Skeletal muscle cell (primary cell): ENCODE data around the gene ABL2.
"Not testable (repeated sequence)": the region's sequence is repeated elsewhere in the genome, so short reads cannot be mapped to it uniquely, and the experiment has no call there.

Experiments used
- DNase-seq: peaks from one replicate; pipeline ENCODE4 v3.0.0-alpha.2; 2010; ENCODE audit warnings: low read depth
- H3K4me3 ChIP-seq: 2 replicates; pipeline ENCODE4 v1.5.1; 2011; ENCODE audit warnings: low read depth, mild to moderate bottlenecking, control low read depth, low read length, moderate library complexity

The ABL2 gene

GRCh38 chr1:179229214-179230140 is at the start of gene ABL2:
Gene ABL2 (minus strand): TSS chr1:179229677. CDS start chr1:179229397, 280 bp downstream.
- H3K4me3 ChIP-seq = peak within 1 kb of the TSS; percentile 86
- no peak for DNase-seq

DNA sequence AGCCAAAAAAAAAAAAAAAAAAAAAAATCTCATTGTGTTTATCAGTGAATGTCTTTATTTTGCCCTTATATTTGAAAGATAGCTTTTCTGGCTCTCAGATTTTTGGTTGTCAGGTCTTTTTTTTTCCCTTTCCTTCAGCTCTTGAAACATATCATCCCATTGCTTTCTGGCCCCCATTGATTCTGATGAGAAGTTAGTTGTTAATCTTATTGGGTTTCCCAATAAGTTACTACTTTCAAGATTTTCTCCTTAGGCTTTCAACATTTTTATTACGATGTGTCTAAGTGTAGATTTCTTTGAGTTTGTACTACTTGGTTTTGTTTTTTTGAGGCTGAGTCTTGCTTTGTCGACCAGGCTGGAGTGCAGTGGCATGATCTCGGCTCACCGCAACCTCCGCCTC is 49.4 kb upstream of the ABL2 start:
- no peak overlapping the region for H3K4me3 ChIP-seq
- DNase-seq = no peak

GRCh38 chr1:179274424-179274823 is 44.9 kb upstream of the ABL2 start:
- not testable (repeated sequence) for H3K4me3 ChIP-seq, DNase-seq

DNA sequence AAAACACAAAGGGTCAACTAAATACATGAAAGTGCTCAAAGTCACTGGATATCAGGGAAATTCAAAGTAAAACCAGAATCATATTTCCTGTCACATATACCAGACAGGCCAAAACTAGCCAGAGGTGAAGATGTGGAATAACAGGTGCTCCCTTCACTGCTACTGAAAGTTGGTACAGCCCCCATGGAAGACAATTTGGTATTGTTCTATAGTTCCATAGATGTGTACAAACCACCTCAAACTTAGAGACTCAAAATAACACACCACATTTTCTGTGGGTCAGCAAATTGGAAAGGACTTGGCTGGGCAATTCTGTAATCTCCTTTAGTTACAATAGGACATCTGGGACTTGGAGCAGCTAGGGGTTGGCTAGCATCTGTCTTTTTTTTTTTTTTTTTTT is 39.6 kb upstream of the ABL2 start:
- DNase-seq = no peak
- no peak overlapping the region for H3K4me3 ChIP-seq

DNA sequence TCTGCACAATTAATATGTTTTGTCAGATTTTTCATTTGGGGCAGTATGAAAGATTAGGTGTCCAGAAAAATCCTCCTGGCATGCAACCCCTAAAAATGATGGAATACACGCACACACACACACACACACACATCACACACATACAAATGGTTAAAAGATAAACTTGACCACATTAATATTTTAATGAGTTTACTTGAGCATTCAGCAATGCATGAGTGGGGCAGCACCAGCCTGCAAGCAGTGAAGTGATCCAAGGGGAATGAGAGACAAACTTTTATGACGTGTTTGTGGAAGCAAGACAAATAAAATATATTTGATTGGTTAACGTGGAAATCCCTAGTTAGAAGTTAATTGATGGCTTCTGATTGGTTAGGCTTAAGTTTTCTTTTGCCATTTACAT is 35.0 kb upstream of the ABL2 start:
- H3K4me3 ChIP-seq = no peak overlapping the region
- DNase-seq = no peak

DNA sequence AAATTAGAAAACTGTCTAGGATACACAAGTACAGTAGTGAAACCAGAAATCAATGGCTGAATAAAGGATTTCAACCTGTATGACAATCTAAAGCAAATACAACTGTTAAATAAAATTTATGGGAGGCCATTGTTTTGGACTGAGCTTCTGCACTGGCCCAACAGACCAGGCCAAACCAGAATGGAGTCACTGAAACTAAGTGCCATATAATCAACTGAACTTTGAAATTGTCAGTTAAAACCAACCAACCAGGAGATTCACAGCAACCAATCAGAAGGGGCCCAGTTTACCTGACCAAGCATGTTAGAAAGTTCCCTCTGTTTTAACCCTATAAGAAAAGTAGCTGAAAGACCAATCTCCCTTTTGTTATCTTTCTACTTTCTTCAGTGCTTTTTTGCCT is 33.6 kb upstream of the ABL2 start:
- DNase-seq = no peak
- H3K4me3 ChIP-seq = no peak overlapping the region

GRCh38 chr1:179262183-179262582 is 32.7 kb upstream of the ABL2 start:
- H3K4me3 ChIP-seq = no peak overlapping the region

GRCh38 chr1:179253286-179253972 is 24.0 kb upstream of the ABL2 start:
- DNase-seq = no peak
- H3K4me3 ChIP-seq = no peak overlapping the region

More at GRCh38 chr1:179262183-179262582, 32.7 kb upstream of the ABL2 start:
- DNase-seq = no peak

DNA sequence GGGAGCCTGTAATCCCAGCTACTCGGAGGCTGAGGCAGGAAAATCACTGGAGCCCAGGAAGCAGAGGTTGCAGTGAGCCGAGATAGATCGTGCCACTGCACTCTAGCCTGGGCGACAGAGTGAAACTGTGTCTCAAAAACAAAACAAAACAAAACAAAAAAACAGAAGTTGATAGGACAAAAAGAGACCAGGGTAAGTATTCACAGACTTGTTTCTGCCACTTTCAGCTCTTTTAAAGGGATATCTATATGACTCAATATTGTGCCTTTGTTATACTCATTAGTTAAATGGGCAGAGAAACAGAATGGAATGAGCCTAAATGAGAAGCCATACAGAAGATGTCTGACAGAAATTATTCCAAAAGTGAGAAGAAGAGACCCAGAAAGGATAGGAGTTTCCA is 23.1 kb upstream of the ABL2 start:
- H3K4me3 ChIP-seq = no peak overlapping the region
- DNase-seq = no peak

- DNase-seq = no peak
- H3K4me3 ChIP-seq = no peak overlapping the region
Observed at GRCh38 chr1:179251675-179252074, 22.2 kb upstream of the ABL2 start.

GRCh38 chr1:179247923-179248322 is 18.4 kb upstream of the ABL2 start:
- no peak for DNase-seq
- H3K4me3 ChIP-seq = no peak overlapping the region

- H3K4me3 ChIP-seq, DNase-seq: not testable (repeated sequence)
Observed at GRCh38 chr1:179245426-179245825, 15.9 kb upstream of the ABL2 start.

DNA sequence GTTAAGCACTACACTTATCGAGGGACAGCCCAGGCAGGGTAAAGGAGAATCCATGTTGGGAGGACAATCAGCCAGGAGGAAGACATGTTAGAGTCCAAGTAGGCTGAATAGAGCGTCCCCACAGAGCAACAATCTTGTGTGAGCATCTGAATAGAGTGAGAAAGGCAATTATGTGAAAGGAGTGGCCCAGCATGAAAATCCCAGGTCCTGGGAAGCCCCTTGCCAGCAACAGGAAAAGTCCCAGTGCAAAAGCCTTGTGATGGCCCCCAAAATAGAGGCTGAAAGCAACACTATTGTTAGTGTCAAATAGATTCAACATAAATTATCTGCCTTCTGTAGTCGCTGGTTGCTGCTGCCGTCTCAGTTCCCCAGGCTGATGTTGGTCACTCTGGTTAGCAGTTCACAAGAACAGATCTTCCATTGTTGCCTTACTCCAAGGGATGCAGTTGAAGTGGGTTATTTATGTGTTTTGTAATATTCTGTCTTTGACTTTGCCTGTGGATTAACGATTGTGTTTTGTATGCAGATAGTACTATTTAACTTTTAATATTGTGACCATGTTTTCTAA is 12.1 kb upstream of the ABL2 start:
- H3K4me3 ChIP-seq = no peak overlapping the region
- DNase-seq = no peak

- no peak overlapping the region for H3K4me3 ChIP-seq
- DNase-seq = no peak
Observed at GRCh38 chr1:179237222-179237621, 7.7 kb upstream of the ABL2 start.

DNA sequence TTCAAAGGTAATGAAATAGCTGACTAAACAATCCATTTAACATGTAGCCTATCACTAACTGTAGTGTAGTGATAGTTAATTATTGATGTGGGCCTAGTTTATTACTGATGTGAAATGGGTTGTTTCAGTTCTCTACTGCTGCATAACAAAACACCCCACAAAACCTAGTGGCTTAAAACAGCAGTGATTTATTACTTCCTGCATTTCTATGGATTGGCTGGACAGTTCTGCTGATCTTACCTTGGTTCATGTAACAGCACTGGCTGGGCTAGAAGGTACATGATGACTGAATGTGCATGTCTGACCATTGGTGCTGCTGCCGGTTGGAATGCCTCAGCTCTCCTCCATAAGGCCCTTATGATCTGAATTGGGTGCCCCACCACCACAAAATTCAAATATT is 5.4 kb upstream of the ABL2 start:
- no peak overlapping the region for H3K4me3 ChIP-seq
- DNase-seq = no peak

DNA sequence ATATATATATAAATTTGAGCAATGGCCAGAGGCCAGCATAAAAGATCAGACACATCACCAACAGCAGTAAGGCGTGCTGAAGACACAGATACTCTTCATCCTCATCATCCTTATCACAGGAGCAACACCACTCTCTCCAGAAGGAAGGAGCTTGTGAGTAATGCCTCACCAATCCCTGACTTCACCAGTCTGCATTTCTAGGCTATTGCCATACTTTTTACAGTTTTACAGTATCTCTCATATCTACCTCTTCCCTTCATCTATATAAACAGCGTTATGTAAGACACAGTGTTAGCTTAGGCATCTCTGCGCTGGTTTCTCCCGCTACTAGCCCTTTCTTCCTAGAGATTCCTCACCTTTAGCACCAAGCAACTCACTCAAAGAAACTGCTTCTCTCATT is 2.4 kb upstream of the ABL2 start:
- DNase-seq = no peak
- H3K4me3 ChIP-seq = no peak overlapping the region

GRCh38 chr1:179230721-179231120 is 1.2 kb upstream of the ABL2 start:
- H3K4me3 ChIP-seq = no peak overlapping the region
- no peak for DNase-seq

DNA sequence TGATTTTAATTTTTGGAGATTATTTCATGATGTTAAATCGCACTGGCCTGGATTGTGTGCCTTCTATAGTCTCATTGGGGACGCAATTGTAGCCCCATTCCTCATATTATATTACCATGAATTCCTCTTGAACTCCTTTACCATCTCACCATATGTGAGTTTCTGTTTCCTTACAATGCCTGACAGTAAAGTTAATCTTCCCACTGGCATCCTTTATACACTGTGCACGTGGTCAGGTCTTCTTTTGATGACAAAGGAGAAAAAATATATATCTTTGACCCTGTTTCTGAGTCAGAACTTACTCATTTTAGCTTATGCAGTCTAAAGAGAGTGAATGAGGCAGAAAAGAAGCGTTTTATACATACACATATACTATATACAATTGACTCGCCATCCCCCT is 774 bp upstream of the ABL2 start:
- peak overlapping the region; percentile 86 for H3K4me3 ChIP-seq
- peak; percentile 43 for DNase-seq

- no peak for DNase-seq
Observed at GRCh38 chr1:179228783-179229213, 679 bp downstream of the ABL2 start.

GRCh38 chr1:179226738-179227137 is 2.7 kb downstream of the ABL2 start:
- H3K4me3 ChIP-seq = no peak overlapping the region
- no peak for DNase-seq

More at GRCh38 chr1:179228783-179229213, 679 bp downstream of the ABL2 start:
- H3K4me3 ChIP-seq = peak overlapping the region; percentile 86
